Kidney capillary endothelial cell (primary cell): Measurements from ENCODE around the gene AK8.
"Not testable (repeated sequence)": the region's sequence is repeated elsewhere in the genome, so short reads cannot be mapped to it uniquely, and the experiment has no call there.

Experiments used
- DNase-seq: peaks from one replicate; pipeline ENCODE4 v3.0.0-alpha.2; 2018; ENCODE audit warnings: low spot score

AK8 gene

GRCh38 chr9:132797861-132798659 is 80.0 kb downstream of the AK8 start:
- no peak for DNase-seq

GRCh38 chr9:132795511-132796303 is 82.4 kb downstream of the AK8 start:
- no peak for DNase-seq

GRCh38 chr9:132794730-132795380 is 83.2 kb downstream of the AK8 start:
- no peak for DNase-seq

GRCh38 chr9:132793606-132794580 is 84.2 kb downstream of the AK8 start:
- no peak for DNase-seq

GRCh38 chr9:132792547-132792946 is 85.5 kb downstream of the AK8 start:
- DNase-seq, result no peak

GRCh38 chr9:132791699-132792240 is 86.3 kb downstream of the AK8 start:
- no peak for DNase-seq

GRCh38 chr9:132789719-132790118 is 88.4 kb downstream of the AK8 start:
- no peak for DNase-seq

- DNase-seq, result no peak
Observed at GRCh38 chr9:132788378-132788777, 89.7 kb downstream of the AK8 start.

GRCh38 chr9:132787748-132788159 is 90.3 kb downstream of the AK8 start:
- DNase-seq, result no peak

- no peak for DNase-seq
Observed at GRCh38 chr9:132784286-132784830, 93.7 kb downstream of the AK8 start.

- no peak for DNase-seq
Observed at GRCh38 chr9:132783006-132783405, 95.1 kb downstream of the AK8 start.

- no peak for DNase-seq
Observed at GRCh38 chr9:132782037-132782436, 96.0 kb downstream of the AK8 start.

- DNase-seq, result no peak
Observed at GRCh38 chr9:132780230-132781007, 97.7 kb downstream of the AK8 start.

GRCh38 chr9:132776891-132777290 is 101.2 kb downstream of the AK8 start:
- no peak for DNase-seq

- no peak for DNase-seq
Observed at GRCh38 chr9:132776268-132776667, 101.8 kb downstream of the AK8 start.

- DNase-seq, result no peak
Observed at GRCh38 chr9:132775720-132776119, 102.4 kb downstream of the AK8 start.

GRCh38 chr9:132774886-132775285 is 103.2 kb downstream of the AK8 start:
- DNase-seq, result peak; percentile 11

GRCh38 chr9:132773764-132774339 is 104.2 kb downstream of the AK8 start:
- no peak for DNase-seq

GRCh38 chr9:132773093-132773492 is 105.0 kb downstream of the AK8 start:
- no peak for DNase-seq

GRCh38 chr9:132771752-132772151 is 106.3 kb downstream of the AK8 start:
- not testable (repeated sequence) for DNase-seq
